SJCRH30 (cell line): ENCODE results near the gene UBE2J1. TPM values are rescaled to one million over a fixed set of nuclear protein-coding genes. Genes with fewer than 3 reads are reported as not detected.
"Not testable (repeated sequence)": the region's sequence is repeated elsewhere in the genome, so short reads cannot be mapped to it uniquely, and the experiment has no call there.

Experiments used
- DNase-seq, 2 experiments: peaks; one replicate each; pipeline ENCODE4 v3.0.0-alpha.2; 2015 to 2020
- H3K27ac ChIP-seq: fragments of 250-450 bp; sonication (Bioruptor Pico); 2 replicates; pipeline ENCODE4 v1.5.1; 2020; ENCODE audit warnings: mild to moderate bottlenecking, moderate library complexity
- H3K27me3 ChIP-seq: fragments of 250-450 bp; sonication (Bioruptor Pico); 2 replicates; pipeline ENCODE4 v1.5.1; 2020; ENCODE audit warnings: mild to moderate bottlenecking, moderate library complexity
- H3K36me3 ChIP-seq: fragments of 250-450 bp; sonication (Bioruptor Pico); 2 replicates; pipeline ENCODE4 v1.5.1; 2020; ENCODE audit warnings: mild to moderate bottlenecking, moderate library complexity
- H3K4me1 ChIP-seq: fragments of 250-450 bp; sonication (Bioruptor Pico); 2 replicates; pipeline ENCODE4 v1.5.1; 2020; ENCODE audit warnings: mild to moderate bottlenecking, moderate library complexity
- H3K4me3 ChIP-seq: fragments of 250-450 bp; sonication (Bioruptor Pico); 2 replicates; pipeline ENCODE4 v1.5.1; 2020; ENCODE audit warnings: mild to moderate bottlenecking, moderate library complexity
- H3K9me3 ChIP-seq: fragments of 250-450 bp; sonication (Bioruptor Pico); replicated peaks from 2 replicates; pipeline ENCODE4 v1.5.1; 2020; ENCODE audit warnings: mild to moderate bottlenecking, moderate library complexity
- total RNA-seq: library from RNA; depleted of rRNA; stranded (reverse); fragments of >200 nt; shearing (Covaris generic); gene quantifications from 2 replicates; pipeline ENCODE4 v1.2.3, GENCODE V29; 2014; rRNA removed

The UBE2J1 gene, protein sequence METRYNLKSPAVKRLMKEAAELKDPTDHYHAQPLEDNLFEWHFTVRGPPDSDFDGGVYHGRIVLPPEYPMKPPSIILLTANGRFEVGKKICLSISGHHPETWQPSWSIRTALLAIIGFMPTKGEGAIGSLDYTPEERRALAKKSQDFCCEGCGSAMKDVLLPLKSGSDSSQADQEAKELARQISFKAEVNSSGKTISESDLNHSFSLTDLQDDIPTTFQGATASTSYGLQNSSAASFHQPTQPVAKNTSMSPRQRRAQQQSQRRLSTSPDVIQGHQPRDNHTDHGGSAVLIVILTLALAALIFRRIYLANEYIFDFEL
- total RNA-seq = 50.4 and 54.5 TPM in 2 replicates

DNA sequence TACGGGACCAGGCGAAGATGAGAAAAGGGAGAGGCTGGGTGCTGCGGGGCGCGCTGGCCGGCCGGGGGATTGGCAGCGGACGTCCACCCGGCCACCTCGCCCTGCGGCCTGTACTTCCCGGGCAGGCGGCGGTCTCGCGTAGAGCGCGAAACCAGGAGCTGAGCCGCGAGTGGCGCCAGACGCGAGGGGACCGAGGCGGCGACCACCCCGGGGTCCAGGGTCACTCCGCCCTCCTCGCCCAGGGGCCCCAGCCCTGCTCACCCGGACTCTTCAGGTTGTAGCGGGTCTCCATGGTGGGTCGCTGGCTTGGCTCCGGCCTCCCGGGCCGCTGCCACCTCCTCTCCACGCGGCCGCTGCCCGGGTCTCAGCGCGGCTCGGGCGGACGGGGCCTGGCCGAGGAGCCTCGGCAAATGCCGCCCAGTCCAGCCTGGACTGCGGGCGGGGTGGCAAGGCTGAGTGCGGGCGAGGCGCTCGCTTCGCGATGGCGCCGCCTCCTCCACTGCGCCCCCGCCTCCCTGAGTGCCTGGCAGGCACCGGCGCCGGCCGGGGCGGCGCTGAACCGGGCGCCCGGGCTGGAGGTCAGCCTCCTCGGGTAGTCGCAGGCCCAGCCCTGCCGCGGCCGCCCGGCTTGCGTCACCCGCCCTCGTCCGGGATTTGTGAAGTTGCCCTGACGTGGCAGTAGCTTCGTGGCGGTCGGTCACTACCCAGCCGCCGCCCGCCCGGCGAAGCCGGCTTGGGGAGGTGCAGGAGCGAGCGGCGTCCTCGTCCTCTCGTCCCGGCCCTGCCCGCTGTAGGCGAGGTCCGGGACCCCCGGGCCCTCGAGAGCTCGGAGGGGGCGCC, at the start of gene UBE2J1:
Gene UBE2J1, minus strand, starts transcription at position 445 of the 840 bp plus-strand sequence. Its CDS starts 153 bp downstream, at position 292.
- peaks cover 7% of the 10 kb centered on the region for H3K4me1 ChIP-seq
- H3K4me3 ChIP-seq = peak within 1 kb of the TSS; percentile 92
- no peaks in the 10 kb centered on the region for H3K9me3 ChIP-seq
- DNase-seq = peak; percentile 85 to 88
- H3K36me3 ChIP-seq = no peaks in the 10 kb centered on the region
- H3K27me3 ChIP-seq = no peaks in the 10 kb centered on the region
- peak within 1 kb of the TSS; percentile 94 for H3K27ac ChIP-seq

DNA sequence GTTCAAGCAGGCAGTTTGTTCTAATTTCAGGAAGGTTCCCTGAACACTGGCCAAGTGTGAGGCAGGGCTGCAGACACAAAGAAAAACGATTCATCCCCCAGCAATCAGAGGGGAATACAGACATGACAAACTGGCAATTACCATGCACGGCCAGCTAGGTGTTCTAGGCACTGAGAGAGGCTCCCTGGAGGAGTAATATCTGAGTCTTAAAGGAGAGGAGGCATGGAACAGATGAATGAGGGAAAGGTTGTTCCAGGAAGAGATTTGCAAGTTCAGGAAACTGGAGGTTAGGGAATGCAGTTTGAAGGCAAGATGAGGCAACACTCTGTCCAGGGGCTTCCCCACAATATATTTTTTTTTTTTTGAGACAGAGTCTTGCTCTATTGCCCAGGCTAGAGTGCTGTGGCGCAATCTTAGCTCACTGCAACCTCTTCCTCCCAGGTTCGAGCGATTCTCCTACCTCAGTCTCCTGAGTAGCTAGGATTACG, 48.4 kb upstream of the UBE2J1 start:
- H3K27ac ChIP-seq = no peak overlapping the region

DNA sequence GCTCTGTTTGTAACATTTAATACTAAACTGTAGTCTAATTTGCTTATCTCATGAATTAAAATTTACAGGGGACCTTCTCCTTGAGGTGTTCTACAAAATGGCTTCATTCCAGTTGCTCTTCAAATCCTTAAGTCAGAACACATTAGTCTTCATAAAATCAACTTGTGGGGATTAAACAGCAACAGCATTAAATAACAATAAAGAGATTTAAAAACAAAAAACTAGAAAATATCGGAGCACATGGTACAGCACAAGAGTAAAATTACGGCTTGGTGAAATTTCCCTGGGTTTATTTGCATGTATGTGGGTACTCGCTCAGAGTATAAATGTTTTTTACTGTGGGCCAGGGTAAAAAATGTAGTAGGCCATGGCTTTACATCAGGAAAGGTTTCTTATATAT, 47.5 kb upstream of the UBE2J1 start:
- Histone ChIP-seq H3K36me3 (peaks cover 4% of the 10 kb centered on the region), H3K9me3 (no peaks in the 10 kb centered on the region), H3K27me3 (no peaks in the 10 kb centered on the region), H3K4me3 (no peak overlapping the region), H3K27ac (no peak overlapping the region), H3K4me1 (peaks cover 2% of the 10 kb centered on the region; the same call in 1 of the 2 replicates)
- DNase-seq = no peak

More for the DNA sequence above, 48.4 kb upstream of the UBE2J1 start:
- no peaks in the 10 kb centered on the region for H3K9me3 ChIP-seq
- H3K36me3 ChIP-seq = peaks cover 4% of the 10 kb centered on the region
- no peaks in the 10 kb centered on the region for H3K27me3 ChIP-seq
- no peak overlapping the region for H3K4me3 ChIP-seq
- no peak for DNase-seq
- peaks cover 2% of the 10 kb centered on the region; the same call in 1 of the 2 replicates for H3K4me1 ChIP-seq

DNA sequence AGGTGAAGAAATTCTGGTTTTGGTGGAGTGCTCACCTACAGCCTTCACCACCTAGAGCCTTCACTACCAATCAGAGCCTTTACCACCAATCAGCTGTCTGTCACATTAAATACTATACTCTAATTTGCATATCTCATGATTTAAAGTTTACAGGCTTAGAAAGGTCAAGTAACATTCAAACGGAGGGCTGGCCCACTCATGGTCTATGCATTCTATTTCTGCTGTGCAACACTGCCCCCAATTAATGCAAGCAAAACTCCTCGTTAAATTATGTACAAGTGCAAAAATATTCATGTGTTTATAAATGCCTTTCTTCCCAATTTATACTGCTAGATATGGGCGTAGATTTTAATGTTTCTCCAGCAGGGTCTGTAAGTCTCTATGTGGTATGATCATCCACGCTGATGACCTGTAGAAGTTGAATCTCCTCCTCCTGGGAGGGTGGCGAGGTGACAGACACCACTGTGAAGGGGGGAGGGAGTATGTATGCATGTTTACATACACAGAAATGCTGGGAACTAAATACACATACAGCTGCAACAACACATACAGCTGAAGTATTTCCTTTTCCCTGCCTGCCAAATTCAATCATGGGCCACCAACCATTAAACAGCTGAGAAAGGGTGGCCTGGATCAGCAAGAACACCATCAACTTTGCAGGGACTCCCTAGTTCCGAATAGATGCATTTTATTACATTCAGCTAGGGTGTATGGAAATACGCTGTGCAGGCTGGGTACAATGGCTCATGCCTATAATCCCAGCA, 46.4 kb upstream of the UBE2J1 start:
- no peak overlapping the region for H3K27ac ChIP-seq
- peak in 1 of 2 experiments; percentile 20 for DNase-seq
- peaks cover under 1% of the 10 kb centered on the region; the same call in 1 of the 2 replicates for H3K4me1 ChIP-seq
- peaks cover 4% of the 10 kb centered on the region for H3K36me3 ChIP-seq
- H3K9me3 ChIP-seq = no peaks in the 10 kb centered on the region
- no peaks in the 10 kb centered on the region for H3K27me3 ChIP-seq
- H3K4me3 ChIP-seq = no peak overlapping the region

DNA sequence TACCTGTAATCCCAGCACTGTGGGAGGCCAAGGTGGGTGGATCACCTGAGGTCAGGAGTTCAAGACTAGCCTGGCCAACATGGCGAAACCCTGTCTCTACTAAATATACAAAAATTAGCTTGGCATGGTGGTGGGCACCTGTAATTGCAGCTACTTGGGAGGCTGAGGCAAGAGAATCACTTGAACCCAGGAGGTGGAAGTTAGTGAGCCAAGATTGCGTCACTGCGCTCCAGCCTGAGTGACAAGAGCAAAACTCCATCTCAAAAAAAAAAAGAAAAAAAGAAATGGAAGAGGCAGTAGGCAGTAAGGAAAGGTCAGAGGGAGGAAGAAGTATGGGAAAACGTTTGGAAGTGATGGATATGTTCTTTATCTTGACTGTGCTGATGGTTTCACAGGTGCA, 45.4 kb upstream of the UBE2J1 start:
- H3K9me3 ChIP-seq, H3K4me1 ChIP-seq, H3K36me3 ChIP-seq, H3K27me3 ChIP-seq, DNase-seq, H3K27ac ChIP-seq, H3K4me3 ChIP-seq: not testable (repeated sequence)

DNA sequence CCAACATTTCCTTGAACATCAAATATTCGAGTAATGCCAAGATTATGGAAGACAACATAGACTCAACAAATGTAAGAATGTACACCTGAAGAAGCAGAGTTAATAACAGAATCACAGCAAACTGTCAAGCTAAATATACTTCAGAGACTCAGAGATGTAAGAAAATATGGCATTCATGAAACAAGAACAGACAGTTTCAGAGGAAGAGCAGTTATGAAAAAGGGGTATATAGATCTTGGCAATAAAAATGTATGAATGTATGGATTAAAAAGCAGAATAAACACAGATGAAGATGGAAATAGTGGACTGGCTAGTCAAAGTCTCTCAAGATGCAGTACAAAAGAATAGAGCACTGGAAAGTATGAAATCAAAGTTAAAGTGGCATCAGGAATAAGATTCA, 41.1 kb upstream of the UBE2J1 start:
- Histone ChIP-seq H3K27me3 (no peaks in the 10 kb centered on the region), H3K27ac (no peak overlapping the region), H3K36me3 (peaks cover 1% of the 10 kb centered on the region), H3K4me3 (no peak overlapping the region), H3K4me1 (no peaks in the 10 kb centered on the region), H3K9me3 (no peaks in the 10 kb centered on the region)
- DNase-seq = no peak

DNA sequence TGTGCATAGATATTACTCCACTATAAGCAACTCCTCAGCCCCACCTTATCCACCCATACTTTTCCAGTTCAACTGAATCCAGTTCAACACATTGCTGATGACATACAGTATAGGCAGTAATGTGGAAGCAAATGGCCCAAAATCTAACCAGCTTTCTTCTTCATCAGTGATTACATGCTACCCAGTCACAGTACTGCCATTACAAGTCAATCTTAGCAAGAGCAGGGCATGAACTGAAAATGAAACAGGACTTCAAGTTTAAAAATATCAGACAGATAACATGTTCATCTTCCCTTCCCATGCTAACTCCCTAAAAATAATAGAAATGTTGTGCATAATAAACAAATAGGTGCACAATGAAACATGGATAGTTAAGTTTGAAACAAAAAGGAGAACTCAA, 40.3 kb upstream of the UBE2J1 start:
- no peak for DNase-seq
- Histone ChIP-seq H3K4me3 (no peak overlapping the region), H3K4me1 (no peaks in the 10 kb centered on the region), H3K36me3 (no peaks in the 10 kb centered on the region), H3K9me3 (no peaks in the 10 kb centered on the region), H3K27ac (no peak overlapping the region), H3K27me3 (no peaks in the 10 kb centered on the region)

DNA sequence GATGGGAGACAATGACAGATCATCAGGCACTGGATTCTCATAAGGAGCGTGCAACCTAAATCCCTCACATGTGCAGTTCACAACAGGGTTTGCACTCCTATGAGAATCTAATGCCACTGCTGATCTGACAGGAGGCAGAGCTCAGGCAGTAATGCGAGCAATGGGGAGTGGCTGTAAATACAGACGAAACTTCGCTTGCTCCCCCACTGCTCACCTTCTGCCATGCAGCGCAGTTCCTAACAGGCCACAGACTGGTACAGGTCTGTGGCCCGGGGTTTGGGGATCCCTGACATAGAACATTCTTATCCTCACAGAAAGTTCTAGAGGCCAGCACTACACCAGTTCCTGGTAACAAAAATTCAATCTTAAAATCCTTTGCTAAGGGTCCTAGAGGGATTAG, 36.3 kb upstream of the UBE2J1 start:
- peaks cover 18% of the 10 kb centered on the region for H3K4me1 ChIP-seq
- no peak overlapping the region for H3K4me3 ChIP-seq
- H3K36me3 ChIP-seq = no peaks in the 10 kb centered on the region
- no peak for DNase-seq
- H3K9me3 ChIP-seq = no peaks in the 10 kb centered on the region
- no peak overlapping the region for H3K27ac ChIP-seq
- H3K27me3 ChIP-seq = no peaks in the 10 kb centered on the region

DNA sequence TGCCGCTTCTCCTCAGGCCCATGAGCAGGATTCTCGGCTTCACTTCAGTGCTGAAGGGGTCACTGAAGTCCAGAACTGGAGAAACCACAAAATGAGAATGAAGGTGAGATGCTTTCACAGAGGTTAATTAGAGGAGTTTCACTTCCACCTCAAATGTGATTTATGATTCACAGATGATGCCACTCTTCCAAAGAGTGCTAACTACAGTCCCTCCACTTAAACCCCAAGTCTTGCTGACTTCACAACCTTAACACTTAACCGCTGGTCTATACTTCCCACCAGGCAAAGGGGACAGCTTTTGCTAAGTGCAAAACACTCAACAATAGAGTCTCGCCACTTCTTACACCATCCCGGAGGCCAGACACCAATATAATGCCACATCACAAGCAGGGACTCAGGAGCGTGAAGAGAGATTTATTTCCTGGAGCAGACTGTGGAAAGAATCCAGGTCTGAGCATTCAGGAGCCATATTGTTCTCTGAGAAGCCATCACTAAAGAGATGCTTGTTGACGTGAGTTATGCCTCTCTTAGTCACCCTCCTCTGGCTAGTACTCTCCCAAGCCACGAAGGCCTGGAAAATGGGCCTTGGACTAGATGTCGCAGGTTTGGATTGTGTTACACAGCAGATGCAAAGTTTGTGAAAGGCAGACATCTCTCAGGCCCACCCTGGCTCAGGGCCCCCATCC, 35.1 kb upstream of the UBE2J1 start:
- no peak for DNase-seq
- no peaks in the 10 kb centered on the region for H3K27me3 ChIP-seq

DNA sequence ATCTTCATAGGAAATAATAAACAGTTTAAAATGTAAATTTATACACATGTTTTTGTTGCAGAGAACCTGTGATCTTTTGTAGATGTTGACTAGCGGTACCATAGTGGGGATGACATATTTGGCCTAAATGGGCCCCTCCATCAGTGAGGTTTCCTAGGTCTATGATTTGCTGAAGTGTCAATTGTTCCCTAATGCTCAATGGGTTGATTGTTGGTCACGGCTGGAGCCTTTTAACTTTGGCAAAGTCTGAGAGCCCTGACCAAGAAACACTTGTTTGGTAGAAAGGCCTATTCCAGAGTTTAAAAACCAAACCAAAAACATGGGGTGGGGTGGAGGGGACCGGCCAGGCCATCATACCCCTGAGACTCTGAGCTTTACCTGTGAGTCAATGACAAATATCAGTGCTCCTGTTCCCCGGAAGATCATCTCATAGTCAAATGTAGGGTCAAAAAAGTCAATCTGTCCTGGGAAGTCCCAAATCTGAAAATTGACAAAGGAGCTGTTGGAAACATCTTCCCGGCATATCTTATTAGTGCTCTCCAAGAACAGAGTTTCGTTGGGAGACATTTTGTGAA, 34.5 kb upstream of the UBE2J1 start:
- DNase-seq = no peak
- H3K27ac ChIP-seq = no peak overlapping the region
- no peak overlapping the region for H3K4me3 ChIP-seq
- no peaks in the 10 kb centered on the region for H3K9me3 ChIP-seq
- peaks cover 9% of the 10 kb centered on the region; the same call in 1 of the 2 replicates for H3K36me3 ChIP-seq
- H3K4me1 ChIP-seq = peaks cover 18% of the 10 kb centered on the region
- no peaks in the 10 kb centered on the region for H3K27me3 ChIP-seq

More for the DNA sequence above, 35.1 kb upstream of the UBE2J1 start:
- peaks cover 9% of the 10 kb centered on the region; the same call in 1 of the 2 replicates for H3K36me3 ChIP-seq
- H3K27ac ChIP-seq = no peak overlapping the region
- no peaks in the 10 kb centered on the region for H3K9me3 ChIP-seq
- no peak overlapping the region for H3K4me3 ChIP-seq
- H3K4me1 ChIP-seq = peaks cover 18% of the 10 kb centered on the region

DNA sequence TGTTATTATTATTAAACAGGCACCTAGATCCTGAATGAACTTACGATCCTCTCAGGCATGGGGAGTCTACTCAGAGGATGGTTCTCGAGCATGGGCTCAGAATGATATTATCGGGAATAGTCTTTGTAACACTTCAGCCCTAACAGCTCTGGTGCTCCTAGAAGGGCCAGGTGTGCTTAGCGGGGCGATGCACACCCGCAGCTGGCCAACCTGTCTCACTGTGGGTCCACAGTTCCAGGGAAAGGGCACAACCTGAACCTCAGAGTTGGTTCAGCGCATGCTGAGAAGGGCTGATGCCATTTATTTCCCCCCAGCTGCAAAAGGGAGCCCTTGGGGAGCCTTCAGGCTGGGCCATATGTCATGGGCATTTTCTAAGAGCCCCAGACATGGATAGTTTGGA, 33.3 kb upstream of the UBE2J1 start:
- no peak for DNase-seq
- Histone ChIP-seq H3K4me3 (no peak overlapping the region), H3K36me3 (peaks cover 9% of the 10 kb centered on the region; the same call in 1 of the 2 replicates), H3K9me3 (no peaks in the 10 kb centered on the region), H3K27me3 (no peaks in the 10 kb centered on the region), H3K4me1 (peaks cover 18% of the 10 kb centered on the region), H3K27ac (peak overlapping the region; percentile 47)

DNA sequence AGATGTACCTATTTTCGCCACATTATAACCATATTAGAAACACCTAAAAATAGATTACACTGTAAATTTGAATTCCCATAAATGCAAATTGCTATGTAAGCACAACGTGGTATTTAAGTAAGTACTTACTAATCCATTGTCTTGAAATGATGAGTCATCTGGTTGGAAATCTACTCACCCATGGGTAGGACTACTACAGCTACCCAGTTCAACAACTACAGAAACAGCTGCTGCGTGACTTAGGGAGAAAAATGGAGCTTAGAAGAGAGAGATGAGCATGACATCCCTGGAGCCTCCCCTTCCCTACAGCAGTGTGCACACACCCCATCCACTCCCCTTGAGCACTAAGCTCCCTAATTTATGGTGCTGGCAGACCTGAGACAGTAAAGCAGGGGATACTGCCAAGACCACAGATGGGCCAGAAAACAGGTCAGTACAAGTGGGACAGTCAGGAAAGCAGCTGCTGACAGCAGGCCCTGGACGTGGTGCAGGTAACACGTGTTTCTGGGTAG, 32.7 kb upstream of the UBE2J1 start:
- Histone ChIP-seq H3K27ac (peak overlapping the region; percentile 47), H3K4me3 (no peak overlapping the region), H3K4me1 (peaks cover 18% of the 10 kb centered on the region), H3K9me3 (no peaks in the 10 kb centered on the region), H3K27me3 (no peaks in the 10 kb centered on the region), H3K36me3 (peaks cover 9% of the 10 kb centered on the region; the same call in 1 of the 2 replicates)
- peak; percentile 82 to 87 for DNase-seq

DNA sequence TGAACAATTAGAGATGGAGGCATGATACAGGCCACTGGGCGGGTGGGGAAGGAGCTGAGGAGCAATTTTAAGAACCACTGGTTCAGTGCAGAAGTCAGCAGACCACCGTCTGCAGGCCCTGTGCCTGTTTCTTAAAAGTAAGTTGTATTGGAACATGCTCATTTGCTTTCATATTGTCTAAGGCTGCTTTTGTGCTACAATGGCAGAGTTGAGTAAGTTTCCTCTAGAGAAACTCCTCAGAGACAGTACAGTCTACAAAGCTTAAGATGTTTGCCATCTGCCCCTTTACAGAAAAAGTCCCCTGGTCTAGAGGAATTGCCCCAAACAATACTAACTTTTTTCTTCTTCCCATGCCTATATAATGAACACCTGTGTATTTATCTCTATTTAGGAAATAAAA, 28.5 kb upstream of the UBE2J1 start:
- Histone ChIP-seq H3K4me3 (no peak overlapping the region), H3K27ac (no peak overlapping the region), H3K27me3 (no peaks in the 10 kb centered on the region), H3K36me3 (peaks cover 30% of the 10 kb centered on the region), H3K9me3 (no peaks in the 10 kb centered on the region), H3K4me1 (peaks cover 14% of the 10 kb centered on the region)
- DNase-seq = no peak
